Renal cortex interstitium (tissue), 11 donors: ENCODE results near the gene SPEG. TPM values are rescaled to one million over a fixed set of nuclear protein-coding genes. Genes with fewer than 3 reads are reported as not detected.

Experiments used
- DNase-seq, 11 donors: peaks; one replicate each; pipeline ENCODE4 v3.0.0-alpha.2; 2013; ENCODE audit warnings: low read depth in 9 of 11, low spot score in 4 of 11; ENCODE audit errors: extremely low read depth in 1 of 11
- polyA plus RNA-seq, 3 donors: library from polyadenylated mRNA; unstranded; fragments of 120-200 nt; gene quantifications; one replicate each; pipeline ENCODE4 v1.2.1, GENCODE V29; 2013; ENCODE audit not compliant: insufficient read length in 3 of 3

Gene SPEG
- polyA plus RNA-seq, 3 donors, result 9.2 to 16.8 (median 12.7) TPM

DNA sequence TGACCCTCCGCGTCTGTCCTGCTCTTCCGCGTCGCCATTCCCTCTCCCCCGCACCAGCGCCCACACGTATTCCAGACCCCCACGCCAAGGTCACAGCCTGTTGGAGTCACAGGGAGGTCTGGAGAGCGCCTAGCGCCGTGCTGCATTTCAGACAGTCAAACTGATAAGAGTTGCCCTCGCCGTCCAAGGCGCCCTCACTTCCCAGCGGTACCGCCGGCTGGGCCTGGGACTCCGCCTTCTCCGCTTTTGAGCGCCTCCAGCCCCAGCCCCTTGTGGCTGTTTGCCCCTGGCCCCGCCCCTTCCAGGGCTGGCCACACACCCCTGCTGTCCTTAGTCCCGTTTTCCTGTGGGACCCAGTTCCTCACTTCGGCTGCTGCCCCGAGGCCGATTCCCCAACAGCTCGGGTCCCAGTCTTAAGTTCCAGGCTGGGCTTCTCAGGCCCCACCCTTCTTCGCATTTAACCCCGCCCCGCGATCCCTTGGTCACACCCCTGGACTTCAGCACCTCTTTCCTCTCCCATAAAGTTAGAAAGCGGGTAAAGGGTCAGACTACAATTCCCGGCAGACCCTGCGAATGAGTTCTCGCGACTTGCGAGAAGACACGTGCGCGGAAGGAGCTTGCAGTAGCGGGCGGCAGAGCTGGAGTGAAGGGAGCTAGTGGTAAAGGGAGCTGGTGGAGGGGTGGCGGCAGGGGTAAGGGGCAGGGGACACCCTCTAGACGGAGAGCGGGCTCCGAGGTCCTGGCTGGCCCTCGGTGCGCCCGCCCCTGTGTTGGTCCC, 63.8 kb downstream of the SPEG start, which contains the start of gene GMPPA:
TSS of gene GMPPA (plus strand) at position 612 of the 778 bp plus-strand sequence. CDS start 1,085 bp downstream, outside the sequence.
- peak; percentile 93 to 98 (median 96) for DNase-seq

DNA sequence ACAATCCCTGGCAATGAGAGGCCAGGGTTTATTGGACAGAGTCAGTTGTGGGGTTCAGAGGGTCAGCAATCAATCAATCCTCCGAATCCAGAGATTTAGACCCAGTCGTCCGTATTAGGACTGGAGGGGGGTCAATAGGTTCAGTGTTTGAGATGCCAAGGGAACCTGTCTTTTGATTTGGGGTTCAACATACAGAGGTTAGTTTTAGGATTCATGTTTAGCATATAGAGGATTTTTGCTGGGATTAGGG, 64.3 kb downstream of the SPEG start:
- DNase-seq, result no peak

DNA sequence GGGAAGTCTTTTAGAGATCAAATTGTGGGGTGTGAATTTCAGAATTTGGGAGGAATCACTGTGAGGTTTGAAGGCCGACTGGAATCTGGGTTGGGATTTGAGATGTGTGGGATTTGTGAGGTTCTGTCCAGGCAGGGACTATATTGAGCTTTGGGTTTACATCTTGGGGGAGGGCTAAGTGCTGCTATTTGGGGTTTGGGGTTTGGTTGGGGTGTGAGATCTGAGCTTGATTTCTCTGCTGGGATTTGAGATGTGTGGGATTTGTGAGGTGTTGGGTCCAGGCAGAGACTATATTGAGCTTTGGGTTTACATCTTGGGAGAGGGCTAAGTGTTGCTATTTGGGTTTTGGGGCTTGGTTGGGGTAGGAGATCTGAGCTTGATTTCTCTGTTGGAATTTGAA, 64.9 kb downstream of the SPEG start:
- DNase-seq, result no peak

DNA sequence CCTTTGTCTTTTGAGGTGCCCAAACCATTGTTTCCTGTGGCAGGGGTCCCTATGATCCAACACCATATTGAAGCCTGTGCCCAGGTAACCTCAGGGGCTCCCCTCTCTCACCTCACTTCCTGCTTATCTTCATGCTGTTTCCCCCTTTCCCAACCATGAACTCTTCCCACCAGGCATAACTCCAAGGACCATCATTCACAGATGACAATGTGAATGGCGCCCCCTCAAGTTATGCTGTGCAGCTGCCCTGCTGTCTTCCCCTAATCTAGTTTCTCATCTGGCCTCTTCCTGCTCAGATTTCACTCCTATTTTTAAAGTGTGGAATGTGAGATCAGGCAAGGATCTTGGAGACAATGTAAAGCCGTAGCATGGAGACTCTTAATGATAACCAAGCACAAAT, 65.5 kb downstream of the SPEG start:
- no peak for DNase-seq

DNA sequence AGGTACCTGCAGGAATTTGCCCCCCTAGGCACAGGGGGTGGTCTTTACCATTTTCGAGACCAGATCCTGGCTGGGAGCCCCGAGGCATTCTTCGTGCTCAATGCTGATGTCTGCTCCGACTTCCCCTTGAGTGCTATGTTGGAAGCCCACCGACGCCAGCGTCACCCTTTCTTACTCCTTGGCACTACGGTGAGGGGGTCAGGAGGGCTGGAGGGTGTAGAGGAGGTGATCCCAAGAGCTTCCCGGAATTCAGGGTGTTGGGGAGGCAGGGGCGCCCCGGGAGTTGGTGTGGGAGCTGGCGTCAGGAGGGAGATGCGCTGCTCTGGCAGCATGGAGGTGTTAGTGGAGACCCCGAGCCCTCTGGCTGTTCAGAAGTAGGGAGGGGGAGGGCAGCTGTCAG, 67.2 kb downstream of the SPEG start:
- no peak for DNase-seq

DNA sequence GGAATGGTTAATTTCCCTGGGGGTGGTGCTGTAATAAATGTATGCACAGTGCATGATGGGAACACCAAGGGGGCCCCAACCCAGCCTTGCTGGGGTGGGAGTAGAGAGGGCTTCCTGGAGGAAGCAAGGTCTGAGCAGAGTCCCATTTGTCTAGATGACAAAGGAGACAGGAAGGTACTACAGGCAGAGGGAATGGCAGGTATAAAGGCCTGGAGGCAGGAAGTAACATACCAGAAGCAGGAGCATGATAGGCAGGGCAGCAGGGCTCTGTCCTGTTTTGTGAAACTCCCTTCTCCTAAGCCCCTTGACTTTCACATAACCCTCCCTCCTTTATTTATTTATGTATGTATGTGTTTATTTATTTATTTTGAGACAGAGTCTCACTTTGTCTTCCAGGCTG, 68.0 kb downstream of the SPEG start:
- no peak for DNase-seq

DNA sequence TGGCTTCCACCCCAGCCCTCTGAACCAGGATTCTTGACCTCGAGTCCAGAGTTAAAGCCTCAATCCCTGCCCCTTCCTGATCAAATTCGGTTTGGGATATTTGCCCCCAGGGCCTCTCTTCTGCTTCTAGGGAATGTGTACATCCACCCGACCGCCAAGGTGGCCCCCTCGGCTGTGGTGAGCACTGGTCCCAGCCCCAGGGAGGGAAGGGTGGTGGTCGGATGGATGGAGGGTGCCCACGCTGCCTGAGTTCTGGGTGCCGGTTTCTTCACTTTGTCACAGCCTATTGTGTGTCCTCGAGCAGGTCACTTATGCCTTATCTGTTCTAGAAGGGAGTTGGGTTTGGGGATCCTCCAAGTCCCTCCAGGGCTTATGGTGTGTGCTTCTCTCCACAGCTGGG, 70.9 kb downstream of the SPEG start:
- no peak for DNase-seq

DNA sequence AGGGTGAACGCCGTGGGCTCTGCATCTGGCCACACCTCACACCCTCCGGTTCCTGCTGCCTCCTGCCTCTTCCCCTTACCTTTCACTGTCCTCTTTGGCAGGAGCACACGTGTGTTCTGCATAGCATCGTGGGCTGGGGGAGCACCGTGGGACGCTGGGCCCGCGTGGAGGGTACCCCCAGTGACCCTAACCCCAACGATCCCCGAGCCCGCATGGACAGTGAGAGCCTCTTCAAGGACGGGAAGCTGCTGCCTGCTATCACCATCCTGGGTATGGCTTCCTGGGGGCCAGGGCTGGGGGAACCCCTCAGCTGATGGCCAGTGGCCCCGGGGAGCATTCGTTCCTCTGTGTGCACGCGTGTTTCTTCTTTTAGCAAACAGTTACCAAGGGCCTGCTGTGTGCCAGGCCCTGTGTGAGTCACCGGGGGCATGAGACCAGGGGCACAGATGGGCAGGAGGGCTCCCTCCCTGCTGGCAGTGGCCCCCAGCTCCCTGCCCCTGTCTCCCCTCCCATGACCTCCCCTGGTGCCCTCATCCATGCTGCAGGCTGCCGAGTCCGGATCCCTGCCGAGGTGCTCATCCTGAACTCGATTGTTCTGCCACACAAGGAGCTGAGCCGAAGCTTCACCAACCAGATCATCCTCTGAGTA, 71.6 kb downstream of the SPEG start:
- no peak for DNase-seq

DNA sequence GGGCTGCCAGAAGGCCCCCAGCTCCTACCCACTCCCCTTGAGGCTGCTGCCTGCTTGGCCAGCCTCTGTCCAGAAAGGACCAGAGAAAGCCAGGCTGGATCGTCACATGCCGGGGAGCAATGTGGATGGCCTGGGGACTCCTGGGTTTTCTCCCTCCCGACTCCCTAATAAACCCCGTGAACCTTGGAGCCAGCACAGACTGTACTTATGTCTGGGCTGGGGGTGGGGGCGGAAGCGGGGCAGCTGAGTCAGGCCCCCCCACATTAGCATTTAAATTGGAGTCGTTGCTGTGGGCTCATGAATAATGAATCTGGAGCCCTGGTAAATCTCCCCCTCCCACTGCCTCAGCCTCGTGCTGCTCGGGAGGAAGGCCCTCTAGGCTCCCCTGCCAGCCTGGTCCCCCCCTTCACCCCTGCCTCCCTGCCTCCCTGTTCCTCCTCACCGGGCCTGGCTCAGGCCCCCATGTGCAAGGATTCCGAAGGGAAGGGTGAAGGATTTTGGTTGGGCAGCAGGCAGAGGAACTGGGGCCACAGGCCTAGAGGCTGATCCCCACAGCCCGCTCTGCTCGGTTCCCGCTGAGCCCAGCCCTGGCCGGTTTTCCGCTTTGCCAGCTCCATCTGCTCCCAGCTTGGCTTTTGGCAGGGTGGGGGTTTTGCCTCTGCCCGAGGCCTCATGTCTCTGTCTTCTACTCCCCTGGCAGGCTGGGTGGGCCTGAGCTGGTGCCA, 72.3 kb downstream of the SPEG start:
- no peak for DNase-seq

DNA sequence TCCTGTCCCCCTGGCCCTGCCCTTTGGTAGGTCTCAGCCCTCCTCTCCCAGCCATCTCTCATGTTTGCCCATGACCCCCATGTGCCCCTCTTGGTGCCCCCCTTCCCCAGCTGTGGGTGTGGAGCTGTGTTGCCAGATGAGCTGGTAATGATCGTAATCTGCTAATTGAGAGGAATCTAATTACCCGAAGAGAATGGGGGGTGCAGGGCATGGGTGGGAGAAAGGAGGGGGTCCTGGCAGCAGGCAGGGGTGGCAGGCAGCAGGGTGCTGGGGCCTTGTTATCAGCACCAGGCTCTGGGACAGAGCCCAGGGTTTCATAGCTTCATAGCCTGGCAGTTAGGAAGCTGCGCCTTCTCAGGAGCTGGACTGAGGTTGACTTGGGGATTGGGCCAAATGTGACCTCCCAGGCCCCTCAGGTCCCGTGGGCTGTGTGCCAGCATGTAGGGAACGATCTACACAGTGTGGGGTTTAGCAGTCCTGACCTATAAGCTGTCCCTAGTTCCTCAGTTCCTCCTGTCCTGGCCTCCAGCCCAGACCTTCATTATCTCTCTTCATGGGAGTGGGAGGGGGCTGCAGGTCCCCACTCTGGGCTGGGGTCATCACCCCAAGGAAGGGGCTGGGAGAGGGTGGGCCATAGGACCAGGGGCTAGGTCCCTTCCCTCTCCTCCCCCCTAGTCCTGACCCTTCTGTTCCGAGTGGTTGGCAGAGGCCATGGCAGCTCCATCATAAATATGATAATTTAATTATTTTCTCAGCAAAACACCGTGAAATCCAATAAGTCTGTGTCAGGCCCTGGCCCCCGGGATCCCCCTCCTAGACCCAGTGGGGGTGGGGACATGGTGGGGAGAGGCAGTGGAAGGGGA, 73.2 kb downstream of the SPEG start:
- no peak for DNase-seq

DNA sequence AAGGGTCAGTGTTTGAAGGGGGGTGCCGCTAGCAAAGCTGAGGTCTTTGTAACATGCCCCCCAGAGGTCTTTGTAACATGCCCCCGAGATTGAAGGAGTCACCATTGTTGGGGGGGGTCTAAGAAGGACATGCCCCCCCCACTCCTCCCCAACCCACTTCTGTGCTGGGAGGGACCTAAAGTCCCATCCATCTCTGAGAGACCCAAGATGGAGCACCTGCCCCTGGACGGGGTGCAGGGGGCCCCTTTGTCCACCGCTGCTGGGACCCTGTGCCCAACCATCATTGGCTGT, 73.7 kb downstream of the SPEG start:
- DNase-seq, result no peak

DNA sequence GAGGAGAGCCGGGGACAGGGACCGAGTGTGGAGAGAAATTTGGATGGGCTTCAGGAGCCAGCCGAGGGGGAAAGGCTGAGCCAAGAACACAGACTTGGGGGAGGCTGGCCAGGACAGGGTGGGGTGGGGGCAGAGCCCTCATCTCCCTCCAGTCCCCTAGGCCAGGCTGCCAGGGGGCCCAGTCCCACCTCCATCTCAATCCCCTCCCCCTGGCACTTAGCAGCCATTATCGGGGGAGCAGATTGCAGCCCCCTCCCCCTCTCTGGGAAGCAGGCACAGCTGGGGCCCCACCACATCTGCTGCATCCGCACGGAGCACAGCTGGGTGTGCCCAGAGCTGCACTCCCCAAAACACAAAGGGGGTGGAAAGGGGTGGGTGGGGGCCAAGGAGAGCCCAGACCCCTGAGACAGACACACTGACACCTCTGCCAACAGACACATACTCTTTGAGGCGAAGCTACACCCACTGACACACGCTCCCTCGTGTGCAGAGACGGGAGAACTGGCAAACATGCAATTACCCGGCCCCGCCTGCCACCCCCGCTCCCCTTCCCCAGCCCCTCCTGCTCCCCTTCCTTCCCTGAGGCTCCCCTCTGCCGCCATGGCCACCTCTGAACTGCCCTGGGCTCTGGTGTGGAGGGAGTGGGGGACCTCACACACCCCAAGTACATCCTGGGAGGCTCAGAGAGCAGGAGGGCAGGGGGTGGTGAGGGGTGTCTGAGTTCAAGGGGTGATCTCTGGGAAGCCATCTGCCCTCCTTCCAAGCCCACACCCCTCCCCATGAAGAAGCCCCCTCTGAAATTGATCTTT, 74.5 kb downstream of the SPEG start:
- no peak for DNase-seq

DNA sequence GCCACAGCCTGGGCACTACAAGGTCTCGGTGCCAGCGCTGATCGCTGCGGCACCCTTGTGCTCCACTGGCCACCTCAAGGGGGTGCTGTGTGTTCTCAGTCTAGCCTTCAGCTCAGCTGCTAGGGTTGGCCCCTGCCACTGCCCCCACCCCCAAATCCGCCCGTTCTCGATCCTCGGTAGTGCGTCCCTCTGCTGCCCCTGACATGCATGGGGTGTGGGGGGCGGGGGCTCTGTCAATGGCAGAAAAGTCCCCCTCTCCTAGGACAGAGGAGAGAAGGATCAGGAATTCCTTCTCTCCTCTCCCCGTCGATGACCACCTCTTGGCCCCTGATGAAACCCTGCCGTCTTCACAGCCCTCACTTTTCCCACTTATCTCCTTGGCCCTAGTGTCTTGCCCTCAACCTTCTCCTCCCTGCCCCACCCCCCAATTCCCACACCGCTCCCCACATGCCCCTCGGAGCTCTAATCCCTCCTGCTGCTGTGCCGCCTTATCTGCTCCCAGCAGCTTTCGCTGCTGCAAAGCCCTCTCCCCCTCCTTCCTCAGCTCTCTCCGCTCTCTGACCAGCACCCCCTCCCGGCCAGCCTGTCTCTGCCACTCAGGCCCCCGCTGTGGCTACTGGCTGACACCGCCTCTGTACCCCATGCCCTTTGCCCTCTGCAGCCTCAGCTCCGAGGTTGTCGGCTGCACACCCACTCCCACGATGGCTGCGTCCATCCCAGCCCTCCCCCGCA, 75.3 kb downstream of the SPEG start:
- DNase-seq, result no peak

DNA sequence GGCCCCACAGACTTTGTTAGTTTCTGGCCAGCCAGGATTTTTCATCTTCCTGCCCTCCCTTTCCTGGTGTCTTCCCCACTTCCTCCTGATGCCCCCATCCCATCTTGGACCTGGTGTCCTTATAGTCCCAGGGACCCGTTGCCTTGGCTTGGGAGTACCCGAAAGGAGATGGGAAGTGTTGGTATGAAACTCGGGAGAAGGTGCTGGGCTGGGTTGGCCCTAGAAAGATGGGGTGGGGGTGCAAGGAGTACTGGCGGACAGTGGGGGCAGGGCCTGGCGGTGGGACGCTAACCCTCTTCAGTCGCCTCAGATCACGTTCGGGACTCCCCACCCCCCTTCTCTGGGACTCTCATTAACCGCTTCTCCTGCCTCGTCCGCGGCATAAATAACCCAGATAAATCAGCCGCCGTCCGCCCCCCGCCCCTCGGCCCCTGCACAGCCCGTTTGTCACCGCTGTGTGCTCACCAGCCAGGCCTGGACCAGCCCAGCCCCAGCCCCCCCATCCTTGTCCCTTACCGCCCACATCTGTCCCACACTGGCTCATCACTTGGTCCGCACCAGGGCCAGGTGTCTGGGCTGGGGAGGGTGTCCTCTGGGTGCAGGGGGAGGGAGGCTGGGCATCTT, 76.0 kb downstream of the SPEG start:
- DNase-seq, result no peak

DNA sequence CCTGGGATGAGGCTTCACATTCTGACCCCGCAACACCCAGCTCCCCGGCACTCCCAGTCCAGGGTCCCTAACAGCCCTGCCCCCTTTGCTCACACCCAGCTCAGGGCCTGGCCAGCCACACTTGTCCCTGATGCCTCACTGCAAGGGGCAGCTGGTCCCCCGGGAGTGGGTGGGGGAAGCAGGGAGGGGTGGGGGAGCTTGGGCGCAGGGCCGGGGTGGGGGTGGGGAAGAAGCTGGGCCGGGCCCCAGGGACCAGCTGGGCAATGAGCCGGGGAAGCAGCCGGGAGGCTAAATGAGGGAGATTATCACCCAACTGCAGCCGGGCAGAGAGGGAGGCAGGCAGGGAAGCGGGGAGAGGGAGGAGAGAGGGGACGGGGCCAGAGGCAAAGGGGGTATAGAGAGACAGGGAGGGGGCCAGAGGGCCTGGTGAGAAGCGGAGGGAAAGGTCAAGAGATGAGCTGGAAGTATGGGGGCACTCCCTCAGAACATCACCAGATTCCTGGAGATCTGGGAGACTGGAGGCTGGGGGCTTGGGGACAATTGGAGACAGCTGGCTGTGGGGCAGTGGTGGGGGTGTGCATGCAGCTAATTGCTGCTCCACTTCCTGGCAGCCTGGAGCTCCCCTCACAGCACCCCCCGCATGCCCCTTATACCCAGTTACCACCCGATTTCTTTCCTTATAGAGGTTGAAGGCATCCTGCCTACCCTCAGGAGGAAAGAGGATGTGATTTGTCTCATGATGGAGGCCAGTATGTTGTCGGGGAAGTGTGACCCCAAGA, 77.1 kb downstream of the SPEG start:
- no peak for DNase-seq

DNA sequence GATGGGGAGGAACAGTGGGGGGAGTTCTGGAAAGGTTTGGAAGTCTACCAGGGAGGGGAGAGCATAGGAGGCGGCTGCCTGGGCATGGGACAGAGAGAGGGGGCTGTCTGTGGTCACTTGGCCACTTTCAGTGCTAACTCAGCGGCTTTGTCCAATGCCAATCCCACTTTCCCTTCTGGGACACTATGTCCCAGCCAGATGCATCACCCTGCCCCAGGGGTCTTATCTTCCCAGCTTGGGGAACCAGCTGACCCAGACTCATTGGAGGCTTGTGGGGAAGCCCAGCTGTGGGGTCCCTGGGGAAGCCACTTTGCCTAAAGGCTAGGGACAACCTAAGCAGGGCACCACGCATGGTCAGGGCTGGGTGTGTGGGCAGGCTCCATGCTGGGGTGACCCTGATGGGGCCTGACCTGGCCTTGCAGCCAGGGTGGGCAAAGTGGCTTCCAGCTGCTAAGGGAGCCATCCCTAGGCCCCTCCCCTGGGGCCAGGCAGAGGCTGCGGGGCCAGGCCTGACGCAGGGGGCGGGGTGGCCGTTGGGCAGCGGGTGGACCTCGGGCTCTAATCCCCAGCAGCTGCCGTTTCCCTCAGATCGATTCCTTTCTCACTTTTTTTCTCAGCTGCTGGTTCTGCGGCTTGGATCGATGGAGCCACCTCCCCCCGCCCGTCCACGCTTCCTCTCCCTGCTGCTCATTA, 78.0 kb downstream of the SPEG start:
- DNase-seq, result no peak

DNA sequence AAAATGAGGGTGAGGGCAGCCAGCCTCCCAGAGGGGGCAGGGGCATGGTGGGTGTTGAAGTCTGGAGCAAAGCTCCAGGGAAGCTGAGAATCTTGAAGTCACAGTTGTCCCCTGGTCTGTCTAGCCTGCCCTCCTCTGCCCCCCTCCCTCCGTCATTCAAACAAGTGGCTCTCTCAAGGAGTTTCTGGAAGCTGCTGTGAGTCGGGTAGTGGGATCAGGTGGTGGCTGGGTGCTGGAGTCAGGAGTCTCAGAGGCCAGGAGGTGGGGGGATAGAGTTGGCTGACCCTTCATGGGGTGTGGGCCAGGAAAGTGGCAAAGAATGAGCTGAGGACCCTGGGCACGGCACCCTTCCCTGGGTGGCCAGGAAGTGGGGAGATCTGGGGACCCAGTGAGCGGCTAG, 79.1 kb downstream of the SPEG start:
- no peak for DNase-seq
